ENCODE measurements around the gene FARS2. TPM values are rescaled to one million over a fixed set of nuclear protein-coding genes. Genes with fewer than 3 reads are reported as not detected.

Gene FARS2
- total and polyA plus RNA-seq, 2 experiments from 2014 or later, result 9.9 to 15.4 TPM

DNA sequence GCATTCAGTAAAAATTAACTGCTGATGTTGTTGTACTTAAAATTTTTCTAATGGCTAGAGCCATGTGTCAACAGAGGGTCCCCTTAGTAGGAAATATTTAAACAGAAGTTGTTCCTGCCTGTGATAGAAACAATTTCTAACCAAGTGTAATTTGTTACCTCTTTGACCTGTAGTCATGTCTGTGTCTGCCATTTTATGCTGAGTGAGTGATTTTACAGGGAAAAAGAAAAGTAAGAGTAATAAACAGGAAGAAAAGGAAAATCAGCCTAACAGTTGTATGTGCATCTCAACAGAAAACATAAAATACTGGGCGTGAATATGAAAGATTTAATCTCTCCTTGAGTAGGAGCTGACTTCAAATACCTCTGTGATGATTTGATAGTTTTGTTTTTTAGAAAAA is 172.0 kb downstream of the FARS2 start:
- H3K27ac ChIP-seq, result no peak overlapping the region
- 92% methylated on average over 1 of the region's 1 CpG for WGBS (ENCODE audit: low lambda C conversion rate, missing lambda C conversion rate)
- no peaks in the 10 kb centered on the region for H3K36me3 ChIP-seq (replicated peaks; ENCODE audit: insufficient read depth, low read depth)
- no peaks in the 10 kb centered on the region for H3K79me2 ChIP-seq
- no peak for DNase-seq (ENCODE audit: low spot score)
- no peak overlapping the region for H3K4me2 ChIP-seq
- H3K4me1 ChIP-seq (ENCODE audit: insufficient read depth), result no peaks in the 10 kb centered on the region
- no peak overlapping the region for H2AFZ ChIP-seq
- H4K20me1 ChIP-seq (ENCODE audit: insufficient read depth, poor library complexity, severe bottlenecking), result no peaks in the 10 kb centered on the region
- no peaks in the 10 kb centered on the region for H3K27me3 ChIP-seq
- H3K4me3 ChIP-seq, result no peak overlapping the region
- no peak for TF ChIP-seq EZH2phosphoT487 (IDR thresholded peaks at IDR 0.05; ENCODE audit: low read depth, severe bottlenecking, unreplicated experiment)
- TF ChIP-seq, protein P1, sequence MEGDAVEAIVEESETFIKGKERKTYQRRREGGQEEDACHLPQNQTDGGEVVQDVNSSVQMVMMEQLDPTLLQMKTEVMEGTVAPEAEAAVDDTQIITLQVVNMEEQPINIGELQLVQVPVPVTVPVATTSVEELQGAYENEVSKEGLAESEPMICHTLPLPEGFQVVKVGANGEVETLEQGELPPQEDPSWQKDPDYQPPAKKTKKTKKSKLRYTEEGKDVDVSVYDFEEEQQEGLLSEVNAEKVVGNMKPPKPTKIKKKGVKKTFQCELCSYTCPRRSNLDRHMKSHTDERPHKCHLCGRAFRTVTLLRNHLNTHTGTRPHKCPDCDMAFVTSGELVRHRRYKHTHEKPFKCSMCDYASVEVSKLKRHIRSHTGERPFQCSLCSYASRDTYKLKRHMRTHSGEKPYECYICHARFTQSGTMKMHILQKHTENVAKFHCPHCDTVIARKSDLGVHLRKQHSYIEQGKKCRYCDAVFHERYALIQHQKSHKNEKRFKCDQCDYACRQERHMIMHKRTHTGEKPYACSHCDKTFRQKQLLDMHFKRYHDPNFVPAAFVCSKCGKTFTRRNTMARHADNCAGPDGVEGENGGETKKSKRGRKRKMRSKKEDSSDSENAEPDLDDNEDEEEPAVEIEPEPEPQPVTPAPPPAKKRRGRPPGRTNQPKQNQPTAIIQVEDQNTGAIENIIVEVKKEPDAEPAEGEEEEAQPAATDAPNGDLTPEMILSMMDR (IDR thresholded peaks at IDR 0.05; ENCODE audit: poor library complexity), result no peak
- no peak for TF ChIP-seq EZH2 (IDR thresholded peaks at IDR 0.05; ENCODE audit: borderline replicate concordance)
- no peaks in the 10 kb centered on the region for H3K9me3 ChIP-seq (ENCODE audit: low read depth)
- no peaks in the 10 kb centered on the region for H3K9me2 ChIP-seq (replicated peaks; ENCODE audit: insufficient read depth)

- TF ChIP-seq, protein P1 (IDR thresholded peaks at IDR 0.05; ENCODE audit: poor library complexity), result no peak
- TF ChIP-seq EZH2phosphoT487 (IDR thresholded peaks at IDR 0.05; ENCODE audit: low read depth, severe bottlenecking, unreplicated experiment), result no peak
- TF ChIP-seq EZH2 (IDR thresholded peaks at IDR 0.05; ENCODE audit: borderline replicate concordance), result no peak
- no peaks in the 10 kb centered on the region for H3K27me3 ChIP-seq
- WGBS (ENCODE audit: low lambda C conversion rate, missing lambda C conversion rate), result 95% methylated on average over 7 of the region's 7 CpGs
Observed at GRCh38 chr6:5435449-5435848, 174.1 kb downstream of the FARS2 start.

DNA sequence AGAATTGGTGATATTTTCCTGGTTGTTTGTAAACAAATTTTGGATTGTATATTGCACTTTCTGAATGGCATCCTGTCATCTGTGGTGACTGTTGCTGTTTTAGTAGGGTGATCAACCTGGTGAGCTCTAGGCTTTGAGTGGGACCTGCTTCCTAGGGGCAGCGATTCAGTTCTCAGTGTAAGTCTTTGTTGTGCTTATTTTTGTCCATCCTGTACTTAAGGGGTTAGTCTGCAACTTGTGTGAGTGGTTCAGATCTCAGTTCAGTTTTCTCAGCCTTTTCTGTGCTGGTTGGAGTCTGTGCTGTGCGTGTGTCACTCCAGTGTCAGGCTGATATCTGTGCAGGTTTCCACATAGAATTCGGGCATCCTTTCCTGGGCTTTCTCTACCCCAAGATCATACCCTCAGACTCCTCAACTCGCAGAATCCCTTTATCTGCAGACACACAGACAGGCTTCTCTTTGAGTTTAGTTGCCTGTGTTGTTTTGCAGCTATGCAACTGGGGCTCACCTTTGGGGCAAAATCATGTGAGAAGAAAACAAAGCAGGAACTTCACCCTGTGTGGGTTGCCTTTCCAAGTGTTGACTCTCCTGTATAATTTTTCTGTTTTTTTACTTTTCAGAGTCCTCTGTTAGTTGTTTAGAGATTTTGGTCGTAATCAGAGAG is 177.7 kb downstream of the FARS2 start:
- H2AFZ ChIP-seq, result no peak overlapping the region
- TF ChIP-seq EZH2phosphoT487 (IDR thresholded peaks at IDR 0.05; ENCODE audit: low read depth, severe bottlenecking, unreplicated experiment) (no peak), EZH2 (IDR thresholded peaks at IDR 0.05; ENCODE audit: borderline replicate concordance) (no peak)
- TF ChIP-seq, protein P1 (IDR thresholded peaks at IDR 0.05; ENCODE audit: poor library complexity), result no peak
- H3K4me1 ChIP-seq (ENCODE audit: insufficient read depth), result peaks cover 4% of the 10 kb centered on the region
- H4K20me1 ChIP-seq (ENCODE audit: insufficient read depth, poor library complexity, severe bottlenecking), result no peaks in the 10 kb centered on the region
- no peak overlapping the region for H3K4me2 ChIP-seq
- no peaks in the 10 kb centered on the region for H3K79me2 ChIP-seq
- H3K9me2 ChIP-seq (replicated peaks; ENCODE audit: insufficient read depth), result no peaks in the 10 kb centered on the region
- H3K36me3 ChIP-seq (replicated peaks; ENCODE audit: insufficient read depth, low read depth), result no peaks in the 10 kb centered on the region
- no peak for DNase-seq (ENCODE audit: low spot score)
- WGBS (ENCODE audit: low lambda C conversion rate, missing lambda C conversion rate), result 52% methylated on average over 5 of the region's 5 CpGs
- no peaks in the 10 kb centered on the region for H3K27me3 ChIP-seq
- no peak overlapping the region for H3K4me3 ChIP-seq
- no peaks in the 10 kb centered on the region for H3K9me3 ChIP-seq (ENCODE audit: low read depth)
- H3K27ac ChIP-seq, result no peak overlapping the region

More at GRCh38 chr6:5435449-5435848, 174.1 kb downstream of the FARS2 start:
- Histone ChIP-seq H3K36me3 (replicated peaks; ENCODE audit: insufficient read depth, low read depth) (no peaks in the 10 kb centered on the region), H4K20me1 (ENCODE audit: insufficient read depth, poor library complexity, severe bottlenecking) (no peaks in the 10 kb centered on the region), H3K9me2 (replicated peaks; ENCODE audit: insufficient read depth) (no peaks in the 10 kb centered on the region), H3K4me1 (ENCODE audit: insufficient read depth) (no peaks in the 10 kb centered on the region), H2AFZ (no peak overlapping the region), H3K79me2 (no peaks in the 10 kb centered on the region), H3K4me2 (no peak overlapping the region), H3K9me3 (ENCODE audit: low read depth) (no peaks in the 10 kb centered on the region), H3K27ac (no peak overlapping the region), H3K4me3 (no peak overlapping the region)
- no peak for DNase-seq (ENCODE audit: low spot score)

Measured in hepatocyte (in vitro differentiated cells).